Gastroesophageal sphincter (tissue), 4 donors: ENCODE measurements around the gene CCDC9. TPM values are rescaled to one million over a fixed set of nuclear protein-coding genes. Genes with fewer than 3 reads are reported as not detected.
A peak's percentile ranks its signal among the peaks of the same experiment; 100 is the strongest.

Source experiments
- ATAC-seq: fragments of 150-250 bp; one replicate; pipeline ENCODE4 v1.9.1; 2016; ENCODE audit warnings: mild to moderate bottlenecking, moderate library complexity
- H3K27ac ChIP-seq, 4 donors: fragments of 200-600 bp; sonication (generic) in 3 of 4; 1 replicate in 3 of 4; 2 replicates in 1 of 4; pipeline ENCODE4 v1.5.1; 2016 to 2019
- H3K27me3 ChIP-seq: fragments of 200-600 bp; sonication (generic); one replicate; pipeline ENCODE4 v1.5.1; 2019
- H3K36me3 ChIP-seq, 2 donors: fragments of 200-600 bp; sonication (generic); one replicate each; pipeline ENCODE4 v1.5.1; 2019; ENCODE audit warnings: control low read depth in 1 of 2
- H3K4me1 ChIP-seq, 3 donors: fragments of 200-600 bp; sonication (generic); 1 replicate in 2 of 3; 2 replicates in 1 of 3; pipeline ENCODE4 v1.5.1; 2016 to 2019; ENCODE audit warnings: control low read depth in 2 of 3
- H3K4me3 ChIP-seq, 2 donors: fragments of 200-600 bp; sonication (generic); one replicate each; pipeline ENCODE4 v1.5.1; 2019; ENCODE audit warnings: mild to moderate bottlenecking in 1 of 2, moderate library complexity in 1 of 2
- H3K9me3 ChIP-seq, 3 donors: fragments of 200-600 bp; sonication (generic); one replicate each; pipeline ENCODE4 v1.5.1; 2017 to 2019; ENCODE audit warnings: control low read depth in 2 of 3
- EP300 ChIP-seq: sonication (generic); formaldehyde crosslinking; IDR thresholded peaks from one replicate; pipeline ENCODE4 v1.6.1; 2017; ENCODE audit warnings: antibody characterized with exemption, mild to moderate bottlenecking
- POLR2A ChIP-seq, 2 donors: fragments of 450-650 bp; IDR thresholded peaks; one replicate each; pipeline ENCODE4 v1.6.1; 2017; ENCODE audit warnings: antibody characterized with exemption in 2 of 2, mild to moderate bottlenecking in 2 of 2, moderate library complexity in 1 of 2
- POLR2AphosphoS5 ChIP-seq: sonication (generic); formaldehyde crosslinking; IDR thresholded peaks from one replicate; pipeline ENCODE4 v1.6.1; 2017; ENCODE audit warnings: antibody characterized with exemption
- WGBS, 2 donors: methylation state at CpG; one replicate each; pipeline ENCODE4 v1.1.5; 2018; ENCODE audit warnings: low coverage in 1 of 2; 5-methylcytosine and 5-hydroxymethylcytosine counted together
- total RNA-seq, 4 donors: library from RNA; depleted of rRNA; stranded (reverse); fragments of >200 nt; gene quantifications; one replicate each; pipeline ENCODE4 v1.1.0, GENCODE V29; 2016
- TF ChIP-seq, protein P1 (sequence below), 4 experiments: fragments of 200-600 bp in 2 of 4; fragments of 450-650 bp in 2 of 4; sonication (generic) in 1 of 4; IDR thresholded peaks; one replicate each; pipeline ENCODE4 v1.5.1; 2017 to 2019; ENCODE audit warnings: antibody characterized with exemption in 4 of 4, mild to moderate bottlenecking in 2 of 4, moderate library complexity in 2 of 4

CCDC9 gene
- total RNA-seq, 4 donors from 2014 or later: 17.3 to 36.9 (median 28.5) TPM

DNA sequence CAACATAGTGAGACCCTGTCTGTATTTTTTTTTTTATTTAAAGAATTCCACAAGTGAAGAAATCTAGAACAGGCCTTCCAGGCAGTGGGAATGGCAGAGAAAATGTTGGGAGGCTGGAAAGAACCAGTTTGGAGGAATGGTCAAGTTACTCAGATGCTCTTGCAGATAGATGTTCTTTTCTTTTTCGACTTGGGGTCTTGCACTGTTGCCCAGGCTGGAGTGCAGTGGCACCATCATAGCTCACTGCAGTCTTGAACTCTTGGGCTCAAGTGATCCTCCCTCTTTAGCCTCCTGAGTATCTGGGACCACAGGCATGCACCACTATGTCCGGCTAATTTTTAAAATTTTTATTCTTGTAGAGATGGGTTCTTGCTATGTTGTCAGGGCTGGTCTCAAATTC is 54.0 kb downstream of the CCDC9 start:
- ATAC-seq: no peak

DNA sequence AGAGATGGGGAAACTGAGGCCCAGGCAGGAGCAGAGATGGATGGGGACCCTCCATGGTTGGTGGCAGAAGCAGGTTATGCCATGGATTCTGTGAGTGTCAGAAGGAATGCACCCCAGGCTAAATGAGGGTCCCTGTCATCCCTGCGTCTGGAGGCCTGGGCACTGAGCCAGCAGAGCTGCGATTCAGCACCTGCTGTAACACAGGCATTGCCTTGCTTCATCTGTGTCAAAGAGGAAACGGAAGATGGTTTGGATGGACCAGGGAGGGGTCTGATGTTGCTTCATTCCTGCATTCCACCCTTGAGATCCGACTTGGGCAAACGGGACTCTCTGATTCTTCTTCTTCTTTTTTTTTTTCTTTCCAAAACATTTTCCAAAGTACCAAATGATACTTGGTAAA is 54.5 kb downstream of the CCDC9 start:
- Histone ChIP-seq H3K4me3 (peak overlapping the region in 1 of 2 donors; percentile 19), H3K36me3 (no peaks in the 10 kb centered on the region), H3K27me3 (peaks cover 32% of the 10 kb centered on the region), H3K4me1 (peaks cover 0 to 7% (median 0%) of the 10 kb centered on the region in 3 donors), H3K27ac (peak overlapping the region in 2 of 4 donors; percentile 10 to 51), H3K9me3 (no peaks in the 10 kb centered on the region)
- TF ChIP-seq POLR2A (IDR thresholded peaks at IDR 0.05) (no peak), EP300 (no peak), POLR2AphosphoS5 (no peak)
- TF ChIP-seq, protein P1, sequence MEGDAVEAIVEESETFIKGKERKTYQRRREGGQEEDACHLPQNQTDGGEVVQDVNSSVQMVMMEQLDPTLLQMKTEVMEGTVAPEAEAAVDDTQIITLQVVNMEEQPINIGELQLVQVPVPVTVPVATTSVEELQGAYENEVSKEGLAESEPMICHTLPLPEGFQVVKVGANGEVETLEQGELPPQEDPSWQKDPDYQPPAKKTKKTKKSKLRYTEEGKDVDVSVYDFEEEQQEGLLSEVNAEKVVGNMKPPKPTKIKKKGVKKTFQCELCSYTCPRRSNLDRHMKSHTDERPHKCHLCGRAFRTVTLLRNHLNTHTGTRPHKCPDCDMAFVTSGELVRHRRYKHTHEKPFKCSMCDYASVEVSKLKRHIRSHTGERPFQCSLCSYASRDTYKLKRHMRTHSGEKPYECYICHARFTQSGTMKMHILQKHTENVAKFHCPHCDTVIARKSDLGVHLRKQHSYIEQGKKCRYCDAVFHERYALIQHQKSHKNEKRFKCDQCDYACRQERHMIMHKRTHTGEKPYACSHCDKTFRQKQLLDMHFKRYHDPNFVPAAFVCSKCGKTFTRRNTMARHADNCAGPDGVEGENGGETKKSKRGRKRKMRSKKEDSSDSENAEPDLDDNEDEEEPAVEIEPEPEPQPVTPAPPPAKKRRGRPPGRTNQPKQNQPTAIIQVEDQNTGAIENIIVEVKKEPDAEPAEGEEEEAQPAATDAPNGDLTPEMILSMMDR (IDR thresholded peaks at IDR 0.05): no peak
- no peak for ATAC-seq
- WGBS, 2 donors: 20 to 38% methylated on average over 4 to 5 of the region's 5 CpGs

More for the DNA sequence above, 54.0 kb downstream of the CCDC9 start:
- TF ChIP-seq, protein P1 (IDR thresholded peaks at IDR 0.05): no peak
- TF ChIP-seq EP300 (no peak), POLR2A (IDR thresholded peaks at IDR 0.05) (no peak), POLR2AphosphoS5 (no peak)
- peaks cover 0 to 12% (median 0%) of the 10 kb centered on the region in 3 donors for H3K4me1 ChIP-seq
- WGBS, 2 donors: 100% methylated on average over 1 of the region's 2 CpGs; no CpG with 5 or more reads in 1 of the 2 donors
- no peaks in the 10 kb centered on the region for H3K36me3 ChIP-seq
- H3K27me3 ChIP-seq: peaks cover 30% of the 10 kb centered on the region
- no peaks in the 10 kb centered on the region for H3K9me3 ChIP-seq
- H3K4me3 ChIP-seq: peak overlapping the region in 1 of 2 donors; percentile 19
- H3K27ac ChIP-seq: peak overlapping the region in 2 of 4 donors; percentile 24 to 51

DNA sequence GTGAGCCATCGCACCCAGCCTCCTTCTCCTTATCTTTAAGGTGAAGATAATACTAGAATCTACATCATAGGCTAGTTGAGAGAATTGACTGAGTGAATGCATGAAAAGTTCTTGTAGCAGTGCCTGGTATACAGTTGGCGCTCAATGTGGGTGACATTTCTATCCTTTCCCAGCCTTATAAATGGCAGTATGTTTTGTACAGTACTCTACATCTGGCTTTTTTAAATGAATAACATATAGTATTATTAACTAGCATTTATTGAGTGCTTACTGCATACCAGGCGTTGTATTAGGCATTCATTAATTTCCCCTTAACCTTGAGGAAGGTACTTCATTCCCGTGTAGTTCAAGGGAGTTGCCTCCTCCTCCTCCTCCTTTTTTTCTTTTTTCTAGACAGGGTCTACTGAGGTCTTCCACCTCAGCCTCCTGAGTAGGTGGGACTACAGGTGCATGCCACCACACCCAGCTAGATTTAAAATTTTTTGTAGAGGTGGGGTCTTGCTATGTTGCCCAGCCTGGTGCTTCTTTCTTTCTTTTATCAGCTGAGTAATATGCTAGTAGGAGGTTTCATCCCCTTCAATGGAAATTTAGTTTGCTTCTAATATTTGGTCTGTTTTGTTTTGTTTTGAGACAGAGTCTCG is 56.2 kb downstream of the CCDC9 start:
- TF ChIP-seq POLR2A (IDR thresholded peaks at IDR 0.05) (no peak), EP300 (no peak), POLR2AphosphoS5 (no peak)
- TF ChIP-seq, protein P1 (IDR thresholded peaks at IDR 0.05): no peak
- H3K27ac ChIP-seq: no peak overlapping the region
- H3K4me1 ChIP-seq: peaks cover 0 to 5% (median 0%) of the 10 kb centered on the region in 3 donors
- H3K27me3 ChIP-seq: peaks cover 49% of the 10 kb centered on the region
- H3K9me3 ChIP-seq: no peaks in the 10 kb centered on the region
- WGBS, 2 donors: 83 to 91% methylated on average over 3 to 5 of the region's 5 CpGs
- ATAC-seq: no peak
- no peak overlapping the region for H3K4me3 ChIP-seq
- H3K36me3 ChIP-seq: no peaks in the 10 kb centered on the region

DNA sequence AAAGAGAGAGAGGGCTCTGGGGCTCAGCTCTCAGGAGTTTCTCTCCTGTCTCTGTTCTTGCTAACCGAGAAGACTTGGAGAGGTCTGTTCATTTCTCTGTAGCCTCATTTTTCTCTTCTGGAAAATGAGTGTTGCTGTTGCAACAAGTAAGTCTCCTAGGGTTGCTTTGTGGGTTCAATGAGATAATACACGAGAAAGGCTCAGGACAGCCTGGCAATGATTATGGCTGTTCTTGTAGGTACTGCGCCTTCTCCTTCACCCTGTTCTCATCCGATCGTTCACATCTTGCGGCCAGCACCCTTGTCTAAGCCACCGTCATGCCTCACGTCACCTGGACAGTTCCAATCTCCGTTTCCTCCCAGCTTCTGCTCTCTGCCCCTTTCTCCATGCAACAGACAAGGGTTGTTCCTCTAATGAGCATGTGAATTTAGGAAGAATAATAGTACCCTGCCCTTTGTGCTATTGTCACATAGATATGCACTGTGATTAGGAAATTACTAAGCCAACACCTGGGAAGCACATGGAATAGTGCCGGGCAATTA is 57.5 kb downstream of the CCDC9 start:
- TF ChIP-seq POLR2A (IDR thresholded peaks at IDR 0.05): no peak
- TF ChIP-seq EP300: no peak
- TF ChIP-seq POLR2AphosphoS5: no peak
- TF ChIP-seq, protein P1 (IDR thresholded peaks at IDR 0.05): no peak
- ATAC-seq: no peak
- peak overlapping the region in 1 of 4 donors; percentile 47 for H3K27ac ChIP-seq
- H3K27me3 ChIP-seq: peaks cover 61% of the 10 kb centered on the region
- peaks cover 0 to 3% (median 0%) of the 10 kb centered on the region in 3 donors for H3K4me1 ChIP-seq
- WGBS, 2 donors: 71 to 89% methylated on average over 7 to 10 of the region's 10 CpGs
- no peaks in the 10 kb centered on the region for H3K36me3 ChIP-seq
- no peaks in the 10 kb centered on the region for H3K9me3 ChIP-seq
- H3K4me3 ChIP-seq: no peak overlapping the region
